Mesothelial cell of epicardium (in vitro differentiated cells): ENCODE data around the gene OPN1MW. TPM values are rescaled to one million over a fixed set of nuclear protein-coding genes. Genes with fewer than 3 reads are reported as not detected.
"Not testable (repeated sequence)": the region's sequence is repeated elsewhere in the genome, so short reads cannot be mapped to it uniquely, and the experiment has no call there.

Experiments used
- DNase-seq, 2 experiments: peaks; one replicate each; pipeline ENCODE4 v3.0.0; 2021; ENCODE audit warnings: low spot score in 2 of 2; ENCODE audit not compliant: unreplicated experiment in 2 of 2
- H3K27ac Mint-ChIP-seq: 2 replicates; pipeline ENCODE4 v1.8.0; 2021; ENCODE audit warnings: mixed read lengths
- H3K27me3 Mint-ChIP-seq: 2 replicates; pipeline ENCODE4 v1.8.0; 2021; ENCODE audit warnings: low read depth, mixed read lengths
- H3K36me3 Mint-ChIP-seq: 2 replicates; pipeline ENCODE4 v1.8.0; 2021; ENCODE audit warnings: mixed read lengths
- H3K4me1 Mint-ChIP-seq: 2 replicates; pipeline ENCODE4 v1.8.0; 2021; ENCODE audit warnings: mixed read lengths
- H3K4me3 Mint-ChIP-seq: 2 replicates; pipeline ENCODE4 v1.8.0; 2021; ENCODE audit warnings: mild to moderate bottlenecking, moderate library complexity, mixed read lengths
- H3K9me3 Mint-ChIP-seq: 2 replicates; pipeline ENCODE4 v1.8.0; 2021; ENCODE audit warnings: mixed read lengths
- CTCF ChIP-seq: fragments of 200-600 bp; sonication (generic); IDR thresholded peaks from one replicate; pipeline ENCODE4 v1.5.0; 2021; ENCODE audit warnings: antibody characterized with exemption; ENCODE audit not compliant: unreplicated experiment
- total RNA-seq: library from RNA; stranded (reverse); gene quantifications from 3 replicates; pipeline ENCODE4 v1.2.1, GENCODE V29; 2021

The OPN1MW gene
- not detected in 3 replicates for total RNA-seq

GRCh38 chrX:154182296-154182695 lies at the start of gene OPN1MW:
TSS of gene OPN1MW (plus strand) at chrX:154182596. CDS start at chrX:154182678, 82 bp downstream.
- not testable (repeated sequence) for H3K36me3 Mint-ChIP-seq, H3K4me1 Mint-ChIP-seq, H3K27me3 Mint-ChIP-seq, H3K9me3 Mint-ChIP-seq, DNase-seq, H3K4me3 Mint-ChIP-seq, H3K27ac Mint-ChIP-seq

- H3K9me3 Mint-ChIP-seq: peaks cover 13% of the 10 kb centered on the region
- H3K36me3 Mint-ChIP-seq: no peaks in the 10 kb centered on the region
Observed at GRCh38 chrX:154135458-154136229, 46.8 kb upstream of the OPN1MW start.

GRCh38 chrX:154136627-154137161 lies 45.7 kb upstream of the OPN1MW start:
- peak; percentile 44 for TF ChIP-seq CTCF
- Mint-ChIP-seq H3K4me3 (peak overlapping the region; percentile 65), H3K4me1 (peaks cover 1% of the 10 kb centered on the region), H3K9me3 (peaks cover 13% of the 10 kb centered on the region), H3K36me3 (no peaks in the 10 kb centered on the region), H3K27ac (no peak overlapping the region), H3K27me3 (peaks cover 1% of the 10 kb centered on the region)
- DNase-seq: peak; percentile 64 to 84

More at GRCh38 chrX:154135458-154136229, 46.8 kb upstream of the OPN1MW start:
- no peak for TF ChIP-seq CTCF
- H3K27ac Mint-ChIP-seq: no peak overlapping the region
- H3K27me3 Mint-ChIP-seq: peaks cover 1% of the 10 kb centered on the region
- peaks cover 1% of the 10 kb centered on the region for H3K4me1 Mint-ChIP-seq
- no peak overlapping the region for H3K4me3 Mint-ChIP-seq
- no peak for DNase-seq

GRCh38 chrX:154138857-154139256 lies 43.5 kb upstream of the OPN1MW start:
- Mint-ChIP-seq H3K4me3 (no peak overlapping the region), H3K36me3 (no peaks in the 10 kb centered on the region), H3K4me1 (peaks cover 1% of the 10 kb centered on the region), H3K27ac (no peak overlapping the region), H3K27me3 (peaks cover 1% of the 10 kb centered on the region), H3K9me3 (peaks cover 18% of the 10 kb centered on the region)
- TF ChIP-seq CTCF: no peak
- DNase-seq: no peak

- peaks cover 1% of the 10 kb centered on the region for H3K27me3 Mint-ChIP-seq
- H3K4me1 Mint-ChIP-seq: peaks cover 1% of the 10 kb centered on the region
- H3K36me3 Mint-ChIP-seq: no peaks in the 10 kb centered on the region
- no peak overlapping the region for H3K27ac Mint-ChIP-seq
- DNase-seq: no peak
- peaks cover 15% of the 10 kb centered on the region for H3K9me3 Mint-ChIP-seq
- no peak overlapping the region for H3K4me3 Mint-ChIP-seq
- no peak for TF ChIP-seq CTCF
Observed at GRCh38 chrX:154140206-154140605, 42.2 kb upstream of the OPN1MW start.

- no peaks in the 10 kb centered on the region for H3K36me3 Mint-ChIP-seq
- DNase-seq: no peak
- H3K9me3 Mint-ChIP-seq: peaks cover 15% of the 10 kb centered on the region
- TF ChIP-seq CTCF: no peak
- peaks cover 1% of the 10 kb centered on the region for H3K27me3 Mint-ChIP-seq
- no peak overlapping the region for H3K4me3 Mint-ChIP-seq
- H3K27ac Mint-ChIP-seq: no peak overlapping the region
- H3K4me1 Mint-ChIP-seq: peaks cover 1% of the 10 kb centered on the region
Observed at GRCh38 chrX:154140742-154141141, 41.7 kb upstream of the OPN1MW start.
